Dendritic cell treated with granulocyte-macrophage colony-stimulating factor and Interleukin-4, amounts not matched to agents 40 ng/mL and 50 ng/mL, for 4 days (primary cell): Measurements from ENCODE around the gene CAPN15.
"Not testable (repeated sequence)": the region's sequence is repeated elsewhere in the genome, so short reads cannot be mapped to it uniquely, and the experiment has no call there.

Experiments used
- H3K27ac Mint-ChIP-seq: one replicate; pipeline ENCODE4 v1.8.0; 2022; ENCODE audit warnings: mild to moderate bottlenecking, mixed read lengths
- H3K27me3 Mint-ChIP-seq: one replicate; pipeline ENCODE4 v1.8.0; 2022; ENCODE audit warnings: mild to moderate bottlenecking, mixed read lengths
- H3K36me3 Mint-ChIP-seq: one replicate; pipeline ENCODE4 v1.8.0; 2022; ENCODE audit warnings: low read depth, mixed read lengths
- H3K4me1 Mint-ChIP-seq: one replicate; pipeline ENCODE4 v1.8.0; 2022; ENCODE audit warnings: low read depth, mixed read lengths
- H3K4me3 Mint-ChIP-seq: one replicate; pipeline ENCODE4 v1.8.0; 2022; ENCODE audit warnings: mild to moderate bottlenecking, moderate library complexity, mixed read lengths
- H3K9me3 Mint-ChIP-seq: one replicate; pipeline ENCODE4 v1.8.0; 2022; ENCODE audit warnings: mixed read lengths
- intact Hi-C: fragments of 100-400 bp; cut with micrococcal nuclease; formaldehyde crosslinking; loops from one replicate; pipeline ENCODE4 v1.15.0; 2022

The CAPN15 gene

GRCh38 chr16:527015-527903 is at the start of gene CAPN15:
Gene CAPN15, plus strand, starts transcription at chr16:527712. Its CDS starts 19,127 bp downstream, at chr16:546839.
- intact Hi-C loops: no loop called here
- Mint-ChIP-seq H3K27ac (peak within 1 kb of the TSS; percentile 89), H3K36me3 (peaks cover 31% of the 10 kb centered on the region), H3K9me3 (no peaks in the 10 kb centered on the region), H3K27me3 (no peaks in the 10 kb centered on the region), H3K4me3 (peak within 1 kb of the TSS; percentile 89), H3K4me1 (peaks cover 61% of the 10 kb centered on the region)

- H3K9me3 Mint-ChIP-seq, H3K27me3 Mint-ChIP-seq, H3K4me3 Mint-ChIP-seq, H3K27ac Mint-ChIP-seq, intact Hi-C loops: not testable (repeated sequence)
- peaks cover 25% of the 10 kb centered on the region for H3K36me3 Mint-ChIP-seq
- peaks cover 13% of the 10 kb centered on the region for H3K4me1 Mint-ChIP-seq
Observed at GRCh38 chr16:478287-478686, 49.2 kb upstream of the CAPN15 start.

DNA sequence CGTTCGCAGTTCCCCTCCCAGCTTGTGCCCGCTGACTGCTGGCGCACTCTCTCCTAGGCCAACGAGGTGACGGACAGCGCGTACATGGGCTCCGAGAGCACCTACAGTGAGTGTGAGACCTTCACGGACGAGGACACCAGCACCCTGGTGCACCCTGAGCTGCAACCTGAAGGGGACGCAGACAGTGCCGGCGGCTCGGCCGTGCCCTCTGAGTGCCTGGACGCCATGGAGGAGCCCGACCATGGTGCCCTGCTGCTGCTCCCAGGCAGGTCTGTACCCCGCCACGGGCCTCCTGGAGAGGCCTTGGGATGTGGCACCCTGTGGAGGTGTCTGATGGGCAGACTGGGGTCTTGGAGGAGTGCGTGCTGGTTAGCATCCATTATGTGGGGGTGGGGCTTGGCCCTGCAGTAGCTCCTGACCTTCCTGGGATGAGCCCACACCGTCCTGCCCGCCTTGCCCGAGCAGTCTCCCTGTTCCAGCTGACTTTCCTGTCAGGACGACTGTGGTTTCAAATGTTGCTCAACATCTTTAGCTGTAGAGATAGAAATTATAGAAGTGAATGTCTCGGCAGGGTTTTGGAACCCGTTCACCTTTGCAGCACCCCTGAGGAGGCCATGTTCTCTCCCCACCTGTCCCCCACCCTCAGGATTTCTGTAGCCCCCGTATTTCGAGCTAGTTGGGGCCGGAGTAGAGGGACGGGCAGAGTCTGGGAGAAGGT is 44.9 kb upstream of the CAPN15 start:
- peaks cover 10% of the 10 kb centered on the region for H3K36me3 Mint-ChIP-seq

DNA sequence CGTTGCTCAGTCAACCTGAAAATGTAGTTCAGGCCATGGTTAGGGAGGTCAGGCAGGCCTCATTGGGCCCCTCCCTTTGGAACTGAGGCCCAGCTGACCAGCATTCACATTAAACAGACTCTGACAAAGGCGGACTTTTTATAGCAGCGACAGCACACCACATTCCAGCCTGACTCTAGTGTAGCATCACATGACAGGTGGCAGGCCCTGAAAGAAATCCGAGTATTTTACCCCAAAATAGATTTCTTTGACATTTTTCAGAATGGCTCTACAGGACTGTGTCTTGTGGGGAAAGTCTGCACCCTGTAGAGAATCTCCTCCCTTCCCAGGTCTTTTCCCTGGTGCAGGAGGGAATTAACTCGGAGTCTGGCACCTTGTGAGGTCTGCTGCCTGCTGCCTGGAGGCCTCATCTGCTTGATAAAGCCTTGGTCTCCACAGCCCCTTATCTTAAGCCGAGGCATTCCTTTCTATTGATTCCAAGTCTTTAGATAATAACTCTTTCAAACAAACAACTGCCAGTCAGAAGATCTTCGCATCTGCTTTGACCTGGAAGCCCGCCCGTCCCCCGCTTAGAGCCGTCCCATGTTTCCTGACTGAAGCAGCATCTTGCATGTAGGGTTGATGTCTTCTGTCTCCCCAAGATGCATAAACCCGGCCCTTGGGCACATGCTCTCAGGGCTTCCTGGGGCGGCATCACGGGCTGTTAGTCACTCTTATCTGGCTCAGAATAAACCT is 44.0 kb upstream of the CAPN15 start:
- no peak overlapping the region for H3K27ac Mint-ChIP-seq
- H3K4me1 Mint-ChIP-seq: no peaks in the 10 kb centered on the region
- no peak overlapping the region for H3K4me3 Mint-ChIP-seq
- intact Hi-C loops: no loop called here
- peaks cover 17% of the 10 kb centered on the region for H3K36me3 Mint-ChIP-seq
- H3K9me3 Mint-ChIP-seq: no peaks in the 10 kb centered on the region
- H3K27me3 Mint-ChIP-seq: no peaks in the 10 kb centered on the region

More for the DNA sequence above, 44.9 kb upstream of the CAPN15 start:
- Mint-ChIP-seq H3K9me3 (no peaks in the 10 kb centered on the region), H3K27me3 (no peaks in the 10 kb centered on the region), H3K4me3 (no peak overlapping the region), H3K4me1 (peaks cover under 1% of the 10 kb centered on the region), H3K27ac (no peak overlapping the region)
- intact Hi-C loops: no loop called here

GRCh38 chr16:489606-490005 is 37.9 kb upstream of the CAPN15 start:
- intact Hi-C loops: no loop called here
- no peaks in the 10 kb centered on the region for H3K4me1 Mint-ChIP-seq
- peaks cover 35% of the 10 kb centered on the region for H3K36me3 Mint-ChIP-seq
- H3K9me3 Mint-ChIP-seq: no peaks in the 10 kb centered on the region
- H3K27ac Mint-ChIP-seq: no peak overlapping the region
- H3K4me3 Mint-ChIP-seq: no peak overlapping the region
- H3K27me3 Mint-ChIP-seq: no peaks in the 10 kb centered on the region

DNA sequence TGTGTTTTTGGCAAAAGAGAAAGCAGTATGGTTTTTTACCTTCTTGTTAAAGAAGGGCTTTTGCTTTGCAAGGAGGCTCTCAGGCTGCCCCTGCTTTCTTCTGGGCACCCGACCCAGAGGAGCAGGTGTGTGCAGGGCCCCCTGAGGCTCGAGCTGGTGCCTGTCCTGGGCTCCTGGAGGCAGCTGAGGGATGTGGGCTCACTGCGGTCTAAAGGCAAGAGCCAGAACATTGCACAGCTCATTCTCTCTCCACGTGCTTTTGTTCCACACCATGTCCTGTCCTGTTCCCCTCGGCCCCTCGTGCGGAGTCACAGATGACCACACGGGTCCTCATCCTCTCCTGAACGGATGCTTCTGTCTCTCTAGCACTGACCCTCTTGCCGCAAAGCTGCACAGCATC is 36.7 kb upstream of the CAPN15 start:
- Mint-ChIP-seq H3K36me3 (peaks cover 35% of the 10 kb centered on the region), H3K27me3 (no peaks in the 10 kb centered on the region), H3K4me1 (no peaks in the 10 kb centered on the region), H3K4me3 (no peak overlapping the region), H3K27ac (no peak overlapping the region), H3K9me3 (no peaks in the 10 kb centered on the region)
- intact Hi-C loops: no loop called here

DNA sequence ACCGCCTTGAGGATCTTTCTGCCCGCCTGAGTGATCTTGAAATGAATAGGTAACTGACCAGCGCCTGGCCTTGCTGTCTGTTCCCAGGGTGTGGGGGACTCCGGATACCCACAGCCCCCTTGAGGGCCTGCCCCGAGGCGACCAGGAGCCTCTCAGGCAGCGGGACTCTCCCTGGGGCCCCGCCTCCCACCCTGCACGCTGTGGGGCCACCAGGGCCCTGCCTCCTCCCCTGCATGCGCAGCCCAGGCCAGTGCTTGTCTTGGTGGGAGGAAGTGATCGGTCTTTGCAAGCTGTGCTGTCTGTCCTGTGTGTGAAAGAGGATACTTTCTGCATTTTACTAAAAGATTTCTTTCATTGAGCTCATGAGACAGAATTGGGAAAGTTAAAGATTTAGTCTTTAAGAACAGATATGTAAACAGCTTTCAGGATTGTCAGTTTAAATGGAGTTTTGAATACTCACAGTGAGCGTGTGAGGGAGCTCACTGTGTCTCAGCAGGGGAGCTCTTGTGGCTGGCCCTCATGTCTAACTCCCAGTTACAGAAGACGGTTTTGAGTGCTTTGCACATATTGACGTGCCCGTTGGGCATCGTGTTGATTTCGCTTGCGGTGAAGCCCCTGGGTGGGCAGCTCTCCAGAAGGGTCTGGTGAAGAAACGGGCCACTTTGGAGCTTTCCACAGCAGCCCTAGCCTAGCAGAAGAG is 36.1 kb upstream of the CAPN15 start:
- no peaks in the 10 kb centered on the region for H3K27me3 Mint-ChIP-seq
- no peak overlapping the region for H3K27ac Mint-ChIP-seq
- no peaks in the 10 kb centered on the region for H3K4me1 Mint-ChIP-seq
- H3K4me3 Mint-ChIP-seq: no peak overlapping the region
- H3K9me3 Mint-ChIP-seq: no peaks in the 10 kb centered on the region
- intact Hi-C loops: no loop called here
- peaks cover 35% of the 10 kb centered on the region for H3K36me3 Mint-ChIP-seq

DNA sequence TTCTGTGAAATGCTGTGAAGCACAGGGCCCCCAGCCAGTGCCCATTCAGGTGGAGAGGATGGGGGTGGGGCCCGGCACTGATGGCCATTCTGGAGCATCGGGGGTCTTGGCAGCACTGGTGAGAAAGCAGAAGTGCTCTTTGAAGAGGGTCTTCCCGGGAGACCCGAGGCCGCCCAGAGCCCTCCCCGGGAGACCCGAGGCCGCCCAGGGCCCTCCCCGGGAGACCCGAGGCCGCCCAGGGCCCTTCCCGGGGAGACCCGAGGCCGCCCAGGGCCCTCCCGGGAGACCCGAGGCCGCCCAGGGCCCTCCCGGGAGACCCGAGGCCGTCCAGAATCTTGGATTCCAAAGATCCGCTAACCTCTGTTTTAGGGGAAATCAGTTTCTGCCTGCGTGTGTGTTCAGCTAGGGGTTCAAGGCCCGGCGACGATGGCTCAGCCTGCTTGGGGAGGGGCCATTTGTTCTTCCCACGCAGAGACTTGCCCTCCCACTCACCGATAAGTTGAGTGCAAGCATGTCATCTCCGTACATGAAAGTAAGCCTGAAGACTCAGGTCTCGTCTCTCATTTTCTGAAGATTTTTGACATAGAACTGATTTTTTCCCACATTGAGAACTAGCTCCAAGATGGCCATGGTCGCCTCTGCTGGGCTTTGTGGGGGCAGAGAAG is 35.2 kb upstream of the CAPN15 start:
- Mint-ChIP-seq H3K4me1 (no peaks in the 10 kb centered on the region), H3K9me3 (no peaks in the 10 kb centered on the region), H3K27me3 (no peaks in the 10 kb centered on the region), H3K4me3 (no peak overlapping the region), H3K36me3 (peaks cover 37% of the 10 kb centered on the region), H3K27ac (no peak overlapping the region)
- intact Hi-C loops: no loop called here

- H3K27me3 Mint-ChIP-seq, H3K27ac Mint-ChIP-seq, intact Hi-C loops, H3K9me3 Mint-ChIP-seq, H3K4me3 Mint-ChIP-seq, H3K4me1 Mint-ChIP-seq: not testable (repeated sequence)
- peaks cover 26% of the 10 kb centered on the region for H3K36me3 Mint-ChIP-seq
Observed at GRCh38 chr16:494676-495075, 32.8 kb upstream of the CAPN15 start.

DNA sequence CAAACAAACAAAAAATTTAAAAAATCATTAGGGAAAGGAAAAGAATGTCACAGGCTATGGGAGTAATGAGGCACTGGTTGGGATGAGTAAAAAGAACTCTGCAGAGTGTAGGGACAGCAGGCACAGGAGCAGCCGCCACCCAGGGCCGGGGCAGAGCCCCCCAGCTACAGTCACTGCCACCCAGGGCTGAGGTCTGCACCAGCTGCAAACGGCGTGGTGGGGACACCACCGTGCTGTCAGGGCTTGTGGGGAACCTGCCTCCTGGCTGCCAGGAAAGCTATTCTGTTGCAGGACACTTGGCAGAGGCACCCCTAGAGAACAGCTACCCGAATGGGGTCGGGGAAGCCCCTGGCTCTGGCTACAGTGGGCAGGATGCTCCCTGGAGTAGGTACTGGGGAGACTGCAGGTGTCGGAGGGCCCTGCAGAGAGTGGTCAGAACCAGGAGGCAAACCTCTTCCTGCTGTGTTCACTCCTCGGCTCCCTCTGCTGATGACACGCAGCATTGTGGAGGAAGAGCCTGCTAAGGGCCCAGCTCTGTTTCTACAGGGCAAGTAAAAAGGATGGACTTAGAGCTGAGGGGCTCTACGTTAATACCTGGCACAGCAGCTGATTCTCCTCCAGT is 32.3 kb upstream of the CAPN15 start:
- Mint-ChIP-seq H3K27me3 (no peaks in the 10 kb centered on the region), H3K4me3 (no peak overlapping the region), H3K4me1 (no peaks in the 10 kb centered on the region), H3K9me3 (no peaks in the 10 kb centered on the region), H3K27ac (no peak overlapping the region), H3K36me3 (peaks cover 21% of the 10 kb centered on the region)
- intact Hi-C loops: no loop called here

DNA sequence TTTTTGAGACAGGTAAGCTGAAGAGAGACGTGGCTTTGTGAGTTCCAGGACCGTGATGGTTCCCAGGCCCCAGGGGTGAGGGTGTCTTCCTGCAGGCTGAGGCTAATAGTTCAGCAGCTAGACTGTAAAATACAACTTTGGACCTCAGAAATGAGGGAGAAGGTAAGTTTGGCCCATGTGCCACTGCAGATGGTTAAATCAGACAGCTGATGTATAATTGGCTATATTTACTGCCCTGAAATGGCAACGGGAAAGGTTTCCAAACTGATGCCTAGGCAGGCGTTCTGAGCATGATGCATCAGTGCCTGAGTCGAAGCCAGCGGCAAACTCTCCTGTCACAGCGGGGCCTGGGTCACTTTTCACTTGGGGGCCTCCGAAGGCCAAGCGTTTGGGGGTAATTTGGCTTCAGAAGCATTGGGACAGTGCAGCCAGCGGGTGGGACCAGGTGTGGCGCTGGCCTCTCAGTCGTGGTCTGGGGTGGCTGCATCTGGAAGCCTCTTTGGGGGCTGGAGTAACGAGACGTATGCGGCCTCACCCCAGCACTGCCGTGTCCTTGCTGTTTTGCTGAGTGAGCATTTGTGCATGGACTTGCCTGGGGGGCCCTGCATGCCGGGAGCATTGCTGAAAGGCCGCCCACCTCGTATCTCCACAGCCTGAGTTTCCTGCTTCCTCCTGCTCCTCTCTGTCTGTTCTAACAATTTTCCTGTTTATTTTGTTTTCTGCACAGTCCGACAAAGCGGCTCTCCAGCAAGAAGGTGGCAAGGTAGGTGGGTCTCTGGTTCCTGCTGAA is 31.2 kb upstream of the CAPN15 start:
- Mint-ChIP-seq H3K27ac (no peak overlapping the region), H3K4me3 (no peak overlapping the region)
- intact Hi-C loops: no loop called here

DNA sequence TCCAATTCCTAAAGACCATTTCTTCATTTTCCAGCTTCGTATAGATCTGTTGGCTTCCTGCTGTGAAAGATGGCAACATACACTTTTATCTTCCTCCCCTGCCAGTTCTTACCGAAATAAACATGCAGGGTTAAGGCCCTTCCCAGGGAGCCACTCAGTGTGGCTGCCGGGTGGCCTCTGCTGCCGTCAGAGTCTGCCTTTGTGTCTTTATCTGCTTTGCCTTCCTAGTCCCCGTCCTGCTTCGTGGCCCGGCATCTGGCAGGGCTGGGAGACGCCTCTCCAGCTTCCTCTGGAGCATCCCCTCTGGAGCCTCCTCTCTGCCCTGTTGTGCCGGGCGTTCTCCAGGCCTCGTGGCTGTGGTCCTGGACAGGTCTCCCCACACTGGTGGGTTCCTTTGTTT is 30.3 kb upstream of the CAPN15 start:
- Mint-ChIP-seq H3K36me3 (peaks cover 6% of the 10 kb centered on the region), H3K27ac (no peak overlapping the region), H3K4me3 (no peak overlapping the region), H3K9me3 (no peaks in the 10 kb centered on the region), H3K4me1 (no peaks in the 10 kb centered on the region), H3K27me3 (no peaks in the 10 kb centered on the region)
- intact Hi-C loops: no loop called here

More for the DNA sequence above, 31.2 kb upstream of the CAPN15 start:
- Mint-ChIP-seq H3K27me3 (no peaks in the 10 kb centered on the region), H3K36me3 (peaks cover 12% of the 10 kb centered on the region), H3K4me1 (no peaks in the 10 kb centered on the region), H3K9me3 (no peaks in the 10 kb centered on the region)
